Stimulated activated CD4-positive, alpha-beta T cell treated with anti-CD3 and anti-CD28 coated beads, TNF-alpha, amount 100 ng/mL, for 4 hours (primary cell): ENCODE measurements around the gene ANKRD17.

ENCODE experiments used
- DNase-seq, 3 experiments: peaks; one replicate each; pipeline ENCODE4 v3.0.0-alpha.2; 2020; ENCODE audit warnings: low read depth in 3 of 3

ANKRD17 gene

DNA sequence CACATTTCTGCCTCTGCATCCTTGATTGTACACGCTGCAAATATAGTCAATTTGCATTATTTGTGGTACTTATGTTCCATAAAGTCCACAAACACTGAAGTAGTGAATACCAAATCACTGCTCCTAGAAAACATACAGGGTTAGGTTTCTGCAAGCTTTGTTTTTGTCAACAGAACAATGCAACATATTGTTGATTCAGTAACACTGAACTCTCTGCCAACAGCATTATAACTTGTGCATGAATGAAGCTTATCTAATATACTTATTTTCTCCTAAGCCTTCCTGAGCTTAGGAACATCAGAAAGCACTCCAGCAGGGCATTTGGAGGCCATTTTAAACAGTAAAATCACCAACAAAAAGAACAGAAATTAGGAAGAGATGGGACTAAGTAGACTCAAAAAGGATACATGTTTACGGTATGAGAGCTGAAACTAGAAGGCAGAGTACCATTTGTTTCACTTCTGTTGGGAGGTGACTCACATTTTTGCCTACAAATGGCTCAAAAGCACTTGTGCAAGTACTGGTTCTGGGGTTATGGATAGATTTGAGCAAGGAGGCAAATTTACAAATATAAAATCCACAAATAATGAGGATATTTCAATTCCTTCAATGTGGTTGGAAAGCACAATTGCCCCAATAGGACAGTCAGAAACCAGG, 203.2 kb downstream of the ANKRD17 start:
- DNase-seq = no peak

DNA sequence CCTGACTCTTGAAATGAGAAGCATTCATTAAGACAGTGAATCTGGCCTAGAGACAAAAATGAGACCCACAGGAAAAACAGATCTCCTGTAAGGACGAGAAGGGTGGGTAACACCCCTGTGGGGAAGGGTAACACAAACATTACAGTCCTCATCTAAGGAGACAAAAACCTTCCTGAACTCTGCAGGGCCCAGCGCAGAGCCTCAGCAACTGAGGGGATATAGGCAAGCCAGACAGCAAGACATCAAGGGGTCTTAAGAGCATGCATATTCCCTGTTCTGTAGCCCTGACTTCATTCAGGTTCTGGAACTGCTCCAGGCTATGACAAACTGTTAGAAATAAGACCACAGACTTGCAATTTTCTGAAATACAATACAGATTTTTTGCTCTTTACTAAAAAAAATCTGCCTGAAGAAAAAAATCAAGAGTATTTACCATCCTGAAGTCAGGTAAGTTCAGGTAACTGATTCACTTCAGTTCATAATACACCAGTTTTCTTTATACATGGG, 204.6 kb downstream of the ANKRD17 start:
- no peak for DNase-seq

DNA sequence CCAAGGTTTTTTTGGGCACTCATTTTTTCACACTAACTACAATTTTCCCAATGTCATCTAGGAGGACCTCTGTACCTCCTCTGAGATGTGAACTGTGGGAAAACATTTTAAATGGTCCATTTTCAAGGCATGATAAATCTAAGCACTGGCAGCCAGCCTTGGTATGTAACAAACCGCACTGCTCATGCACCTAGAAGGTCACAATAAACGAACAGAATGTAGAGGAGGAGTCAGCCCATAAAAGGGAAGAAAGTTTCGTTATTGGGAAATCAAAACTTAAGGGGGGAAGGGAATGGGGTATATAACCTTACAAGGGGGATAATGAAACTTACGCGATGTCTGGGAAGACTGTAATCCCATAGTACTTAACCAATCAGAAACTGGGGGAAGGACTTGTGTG, 205.5 kb downstream of the ANKRD17 start:
- DNase-seq = no peak

DNA sequence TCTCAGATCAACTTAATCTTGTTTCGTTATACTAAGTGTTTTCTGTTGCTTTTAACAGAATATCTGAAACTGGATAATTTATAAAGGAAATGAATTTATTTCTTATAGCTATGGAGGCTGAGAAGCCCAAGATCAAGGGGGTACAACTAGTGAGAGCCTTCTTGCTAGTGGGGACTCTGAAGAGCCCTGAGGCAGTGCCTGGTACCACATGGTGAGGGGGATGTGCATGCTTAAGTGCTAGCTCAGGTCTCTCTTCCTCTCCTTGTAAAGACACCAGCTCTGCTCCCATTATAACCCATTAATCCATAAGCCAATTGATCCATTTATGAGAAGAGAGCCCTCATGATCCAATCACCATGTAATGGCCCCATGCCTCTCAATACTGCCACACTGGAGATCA, 207.0 kb downstream of the ANKRD17 start:
- no peak for DNase-seq

- DNase-seq = no peak
These were observed 212.7 kb downstream of the ANKRD17 start for GRCh38 chr4:73045879-73046278.

DNA sequence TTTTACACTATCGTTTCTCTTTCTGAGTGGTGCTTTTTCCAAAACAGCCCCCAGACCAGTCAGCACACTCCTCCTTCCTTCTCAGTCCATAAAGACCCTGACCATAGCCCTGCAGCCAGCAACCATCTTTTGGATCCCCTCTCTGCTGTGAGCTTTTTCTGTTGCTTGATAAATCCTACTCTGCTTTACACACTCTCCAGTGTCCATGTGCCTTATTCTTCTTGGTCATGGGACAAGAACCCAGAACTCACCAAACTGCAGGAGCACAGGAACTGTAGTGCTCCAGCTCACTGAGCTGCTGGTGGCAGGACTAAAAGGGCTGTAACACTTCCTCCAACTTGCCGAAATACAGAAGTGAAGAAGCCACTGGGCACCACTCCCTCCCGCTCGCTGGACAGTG, 221.5 kb downstream of the ANKRD17 start:
- DNase-seq = no peak

GRCh38 chr4:73036123-73036522, 222.5 kb downstream of the ANKRD17 start:
- no peak for DNase-seq

DNA sequence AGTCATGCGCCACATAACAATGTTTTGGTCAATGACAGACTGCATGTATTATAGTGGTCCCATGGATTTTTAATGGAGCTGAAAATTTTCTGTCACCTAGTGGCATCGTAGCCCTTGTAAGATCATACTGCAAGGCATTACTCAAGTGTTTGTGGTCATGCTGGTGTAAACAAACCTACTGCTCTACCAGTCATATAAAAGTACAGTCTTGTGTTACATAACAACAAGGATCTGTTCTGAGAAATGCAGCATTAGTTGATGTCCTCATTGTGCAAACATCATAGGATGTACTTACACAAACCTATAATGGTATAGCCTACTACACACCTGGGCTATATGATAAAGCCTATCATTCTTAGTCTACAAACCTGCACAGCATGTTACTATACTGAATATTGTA, 223.7 kb downstream of the ANKRD17 start:
- DNase-seq = no peak

GRCh38 chr4:73028621-73029020, 230.0 kb downstream of the ANKRD17 start:
- no peak for DNase-seq
